Nasal cavity respiratory epithelium epithelial cell of viscerocranial mucosa (primary cell): ENCODE data around the gene PCNX1. TPM values are rescaled to one million over a fixed set of nuclear protein-coding genes. Genes with fewer than 3 reads are reported as not detected.

Experiments used
- total RNA-seq: library from RNA; depleted of rRNA; stranded (reverse); fragments of >200 nt; gene quantifications from 2 replicates; pipeline ENCODE4 v1.2.3, GENCODE V29; 2014

PCNX1 gene
- total RNA-seq: 43.7 and 70.7 TPM in 2 replicates

DNA sequence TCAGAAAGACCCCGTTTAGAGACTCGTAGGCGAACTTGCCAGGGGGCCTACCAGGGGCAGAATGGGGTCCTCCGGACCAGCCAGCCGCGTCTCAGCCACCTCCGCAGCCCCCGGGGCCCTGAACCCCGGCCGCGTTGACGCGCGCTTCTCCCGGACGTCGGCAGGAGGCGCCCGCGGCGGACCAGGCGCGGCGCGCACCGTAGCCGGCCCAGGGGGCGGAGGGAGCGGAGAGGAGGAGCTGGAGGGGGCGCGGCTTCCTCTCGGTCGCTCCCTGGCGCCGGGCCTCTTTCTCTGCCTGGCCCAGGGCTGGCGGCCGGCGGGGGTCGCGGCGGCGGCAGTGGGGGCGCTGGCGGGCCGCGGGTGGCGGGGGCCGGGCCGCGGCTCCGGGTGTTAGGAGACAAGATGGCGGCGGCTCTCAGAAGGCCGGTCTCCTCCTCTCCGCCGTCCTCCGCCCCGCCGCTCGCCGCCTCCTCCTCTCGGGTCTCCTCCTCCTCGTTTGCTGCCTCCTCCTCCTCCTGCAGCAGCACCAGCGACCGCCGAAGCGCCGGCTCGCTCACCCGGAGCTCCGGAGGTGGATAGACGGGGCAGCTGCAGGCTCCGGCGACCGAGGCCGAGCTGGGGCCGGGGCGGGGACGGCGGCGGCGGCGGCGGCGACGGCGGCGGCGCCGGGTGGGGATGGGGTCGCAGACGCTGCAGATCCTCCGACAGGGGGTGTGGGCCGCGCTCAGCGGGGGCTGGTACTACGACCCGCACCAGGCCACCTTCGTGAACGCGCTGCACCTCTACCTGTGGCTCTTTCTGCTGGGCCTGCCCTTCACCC, at the start of gene PCNX1:
Gene PCNX1, plus strand, starts transcription at position 284 of the 820 bp plus-strand sequence. Its CDS starts 392 bp downstream, at position 676.

Other genes with a start within 250 kb of the PCNX1 start
- gene MAP3K9, start 97.9 kb upstream of the PCNX1 start, total RNA-seq: 12.6 and 29.6 TPM in 2 replicates